Stimulated activated memory B cell treated with anti-CD40 and anti-IgM and Interleukin-4, amounts not matched to agents 10 μg/mL and 1 μg/mL and 100 μg/mL, for 72 hours (primary cell): Measurements from ENCODE around the gene EPB41.
"Not testable (repeated sequence)": the region's sequence is repeated elsewhere in the genome, so short reads cannot be mapped to it uniquely, and the experiment has no call there.

Experiments used
- ATAC-seq: fragments of 150-1000 bp; cut with Tn5 transposase; 2 replicates; pipeline ENCODE4 v1.10.0; 2021
- H3K27ac Mint-ChIP-seq: one replicate; pipeline ENCODE4 v1.8.0; 2022; ENCODE audit warnings: mild to moderate bottlenecking, mixed read lengths
- H3K27me3 Mint-ChIP-seq: one replicate; pipeline ENCODE4 v1.8.0; 2022; ENCODE audit warnings: mixed read lengths
- H3K36me3 Mint-ChIP-seq: one replicate; pipeline ENCODE4 v1.8.0; 2022; ENCODE audit warnings: mixed read lengths
- H3K4me1 Mint-ChIP-seq: one replicate; pipeline ENCODE4 v1.8.0; 2022; ENCODE audit warnings: mixed read lengths
- H3K4me3 Mint-ChIP-seq: one replicate; pipeline ENCODE4 v1.8.0; 2022; ENCODE audit warnings: mild to moderate bottlenecking, moderate library complexity, mixed read lengths
- H3K9me3 Mint-ChIP-seq: one replicate; pipeline ENCODE4 v1.8.0; 2022; ENCODE audit warnings: mixed read lengths

EPB41 gene

GRCh38 chr1:29062157-29062942 is 148.0 kb downstream of the EPB41 start:
- no peaks in the 10 kb centered on the region for H3K9me3 Mint-ChIP-seq
- peak; percentile 51 for ATAC-seq

DNA sequence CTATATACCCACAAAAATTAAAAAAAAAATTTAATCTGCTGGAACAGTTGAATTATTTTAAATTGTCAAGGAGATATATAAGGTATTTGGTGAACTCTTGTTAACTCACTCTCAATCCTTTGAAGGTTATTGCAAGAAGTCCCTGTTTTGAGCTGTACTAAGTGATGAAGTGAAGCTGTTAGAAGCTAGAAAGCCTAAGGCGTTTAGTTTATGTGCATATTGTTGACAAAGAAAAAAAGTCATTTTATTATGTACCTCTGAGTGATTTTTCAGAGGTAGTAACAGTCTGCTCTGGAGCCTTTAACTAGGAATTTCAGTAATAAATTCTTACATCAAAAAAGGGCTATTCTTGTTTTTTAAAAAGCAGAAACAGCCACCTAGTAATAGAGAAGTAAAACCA is 149.7 kb downstream of the EPB41 start:
- Mint-ChIP-seq H3K36me3 (peaks cover 17% of the 10 kb centered on the region), H3K4me3 (no peak overlapping the region), H3K4me1 (no peaks in the 10 kb centered on the region), H3K27ac (no peak overlapping the region), H3K27me3 (no peaks in the 10 kb centered on the region), H3K9me3 (no peaks in the 10 kb centered on the region)
- no peak for ATAC-seq

More at GRCh38 chr1:29062157-29062942, 148.0 kb downstream of the EPB41 start:
- Mint-ChIP-seq H3K36me3 (peaks cover 13% of the 10 kb centered on the region), H3K4me1 (no peaks in the 10 kb centered on the region), H3K27ac (peak overlapping the region; percentile 71), H3K27me3 (no peaks in the 10 kb centered on the region), H3K4me3 (no peak overlapping the region)

DNA sequence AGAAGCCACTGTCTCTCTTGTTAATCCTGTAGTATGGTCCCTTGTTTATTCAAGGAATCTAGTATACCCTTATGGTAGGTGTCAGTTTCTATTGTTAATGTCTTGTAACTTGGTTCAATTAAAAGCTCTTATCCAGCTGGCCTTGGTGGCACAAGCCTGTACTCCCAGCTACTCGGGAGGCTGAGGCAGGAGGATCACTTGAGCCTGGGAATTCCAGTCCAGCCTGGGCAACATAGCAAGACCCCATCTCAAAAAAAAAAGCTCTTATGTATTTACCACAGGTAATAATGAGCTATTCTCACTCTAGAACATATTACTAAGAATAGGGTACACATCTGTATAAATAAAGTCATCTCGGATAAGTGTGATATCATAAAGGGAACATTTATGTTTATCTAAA is 162.8 kb downstream of the EPB41 start:
- no peaks in the 10 kb centered on the region for H3K4me1 Mint-ChIP-seq
- no peak overlapping the region for H3K4me3 Mint-ChIP-seq
- H3K36me3 Mint-ChIP-seq: peaks cover 15% of the 10 kb centered on the region
- no peak overlapping the region for H3K27ac Mint-ChIP-seq
- H3K9me3 Mint-ChIP-seq: no peaks in the 10 kb centered on the region
- no peak for ATAC-seq
- no peaks in the 10 kb centered on the region for H3K27me3 Mint-ChIP-seq

DNA sequence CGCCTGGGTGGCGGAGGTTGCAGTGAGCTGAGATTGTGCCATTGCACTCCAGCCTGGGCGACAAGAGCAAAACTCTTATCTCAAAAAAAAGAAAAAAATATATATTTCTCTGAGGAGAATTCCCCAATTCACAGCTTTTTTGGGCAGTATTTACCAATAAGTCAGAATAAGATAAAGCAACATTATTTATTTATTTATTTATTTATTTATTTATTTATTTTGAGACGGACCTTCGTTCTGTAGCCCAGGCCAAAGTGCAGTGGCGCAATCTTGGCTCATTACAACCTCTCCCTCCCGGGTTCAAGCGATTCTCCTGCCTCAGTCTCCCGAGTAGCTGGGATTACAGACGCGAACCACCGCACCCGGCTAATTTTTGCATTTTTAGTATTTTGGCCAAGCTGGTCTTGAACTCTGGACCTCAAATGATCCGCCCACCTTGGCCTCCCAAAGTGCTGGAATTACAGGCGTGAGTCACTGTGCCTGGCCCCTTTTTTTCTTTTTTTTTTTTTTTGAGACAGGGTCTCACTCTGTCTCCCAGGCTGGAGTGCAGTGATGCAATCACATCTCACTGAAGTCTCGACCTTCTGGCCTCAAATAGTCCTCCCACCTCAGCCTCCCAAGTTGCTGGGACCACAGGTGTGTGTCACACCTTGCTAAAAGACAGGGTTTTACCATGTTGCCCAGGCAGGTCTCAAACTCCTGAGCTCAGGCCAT is 165.7 kb downstream of the EPB41 start:
- H3K9me3 Mint-ChIP-seq, ATAC-seq, H3K4me3 Mint-ChIP-seq, H3K4me1 Mint-ChIP-seq, H3K27ac Mint-ChIP-seq, H3K27me3 Mint-ChIP-seq: not testable (repeated sequence)
- H3K36me3 Mint-ChIP-seq: peaks cover 22% of the 10 kb centered on the region

DNA sequence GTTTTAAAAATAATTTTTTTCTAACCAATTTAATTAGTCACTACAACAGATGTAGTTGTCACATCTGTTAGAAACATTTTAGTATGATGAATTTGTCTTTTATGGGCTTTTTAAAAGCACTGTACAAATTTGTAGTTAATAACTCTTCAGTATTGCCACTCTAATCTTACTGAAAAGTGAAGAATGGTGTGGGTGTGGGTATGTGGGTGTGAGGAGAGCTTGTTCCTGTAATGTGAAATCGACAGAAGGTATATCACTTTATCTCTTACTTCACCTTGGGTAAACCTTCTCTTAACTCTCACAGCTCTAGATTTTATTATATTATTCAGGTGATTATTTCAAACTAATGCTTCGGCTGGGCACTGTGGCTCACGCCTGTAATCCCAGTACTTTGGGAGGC is 166.8 kb downstream of the EPB41 start:
- no peak for ATAC-seq
- no peaks in the 10 kb centered on the region for H3K27me3 Mint-ChIP-seq
- H3K4me1 Mint-ChIP-seq: no peaks in the 10 kb centered on the region
- no peaks in the 10 kb centered on the region for H3K9me3 Mint-ChIP-seq
- H3K27ac Mint-ChIP-seq: no peak overlapping the region
- no peak overlapping the region for H3K4me3 Mint-ChIP-seq
- peaks cover 17% of the 10 kb centered on the region for H3K36me3 Mint-ChIP-seq

GRCh38 chr1:29082519-29082918 is 168.2 kb downstream of the EPB41 start:
- no peak overlapping the region for H3K27ac Mint-ChIP-seq
- no peaks in the 10 kb centered on the region for H3K27me3 Mint-ChIP-seq
- H3K4me1 Mint-ChIP-seq: no peaks in the 10 kb centered on the region
- H3K36me3 Mint-ChIP-seq: peaks cover 13% of the 10 kb centered on the region
- H3K9me3 Mint-ChIP-seq: no peaks in the 10 kb centered on the region
- ATAC-seq: no peak
- H3K4me3 Mint-ChIP-seq: no peak overlapping the region

GRCh38 chr1:29083317-29084195 is 169.2 kb downstream of the EPB41 start:
- ATAC-seq: no peak
- Mint-ChIP-seq H3K4me1 (no peaks in the 10 kb centered on the region), H3K4me3 (no peak overlapping the region), H3K36me3 (peaks cover 13% of the 10 kb centered on the region), H3K27me3 (no peaks in the 10 kb centered on the region), H3K27ac (no peak overlapping the region), H3K9me3 (no peaks in the 10 kb centered on the region)

GRCh38 chr1:29084196-29084521 is 169.8 kb downstream of the EPB41 start:
- Mint-ChIP-seq H3K27ac (no peak overlapping the region), H3K36me3 (peaks cover 13% of the 10 kb centered on the region), H3K4me3 (no peak overlapping the region), H3K9me3 (no peaks in the 10 kb centered on the region), H3K27me3 (no peaks in the 10 kb centered on the region), H3K4me1 (no peaks in the 10 kb centered on the region)
- no peak for ATAC-seq

DNA sequence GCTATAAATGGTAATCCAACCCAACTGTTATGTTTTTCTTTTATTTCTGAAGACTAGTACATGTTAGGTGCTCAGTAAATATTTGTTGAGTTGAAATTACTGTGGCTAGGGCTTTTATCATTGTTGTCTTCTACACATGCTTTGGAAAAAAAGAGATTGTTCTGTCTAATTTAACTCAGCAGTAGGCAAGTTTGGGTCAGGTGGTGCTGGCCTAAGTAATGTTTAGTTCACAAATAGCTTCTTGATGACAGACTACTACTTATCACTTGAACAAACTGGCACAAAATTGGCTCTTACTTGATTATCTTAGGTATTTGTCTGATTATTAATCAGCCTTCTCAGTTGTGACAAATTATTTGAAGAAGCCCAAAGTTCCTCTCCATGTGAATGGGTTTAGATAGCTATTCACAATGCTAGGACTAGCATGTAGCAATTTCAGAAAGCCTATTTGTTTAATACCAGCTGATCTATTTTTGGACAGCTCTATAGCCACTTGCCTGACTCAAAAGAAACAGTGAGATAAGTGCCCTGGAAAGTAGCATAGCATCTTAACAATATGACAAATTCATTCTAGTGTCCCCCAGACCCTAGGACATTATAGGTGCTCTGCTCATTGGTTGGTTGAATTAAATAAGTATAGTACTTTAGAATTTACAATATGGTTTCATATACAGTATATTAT is 176.7 kb downstream of the EPB41 start:
- Mint-ChIP-seq H3K4me3 (no peak overlapping the region), H3K9me3 (peaks cover 2% of the 10 kb centered on the region), H3K4me1 (no peaks in the 10 kb centered on the region), H3K27ac (no peak overlapping the region), H3K27me3 (no peaks in the 10 kb centered on the region), H3K36me3 (peaks cover 49% of the 10 kb centered on the region)
- ATAC-seq: no peak

GRCh38 chr1:29092704-29093103 is 178.3 kb downstream of the EPB41 start:
- H3K4me1 Mint-ChIP-seq, H3K27ac Mint-ChIP-seq, H3K27me3 Mint-ChIP-seq, H3K9me3 Mint-ChIP-seq, H3K4me3 Mint-ChIP-seq, ATAC-seq: not testable (repeated sequence)
- H3K36me3 Mint-ChIP-seq: peaks cover 62% of the 10 kb centered on the region

DNA sequence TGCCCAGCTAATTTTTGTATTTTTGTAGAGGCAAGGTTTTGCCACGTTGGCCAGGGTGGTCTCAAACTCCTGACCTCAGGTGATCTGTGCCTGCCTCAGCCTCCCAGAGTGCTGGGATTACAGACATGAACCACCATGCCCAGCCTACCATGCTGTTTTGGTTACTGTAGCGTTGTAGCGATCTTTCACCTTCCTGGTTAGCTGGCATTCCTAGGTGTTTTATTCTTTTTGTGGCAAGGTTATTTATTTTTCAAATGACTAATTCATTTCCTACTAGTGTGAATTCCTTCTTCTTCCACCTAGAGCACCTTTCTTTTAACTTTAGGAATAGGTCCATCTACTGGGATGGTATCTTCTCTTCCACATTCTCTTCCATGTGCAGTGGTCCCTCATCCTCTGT is 180.1 kb downstream of the EPB41 start:
- no peak for ATAC-seq
- peaks cover 63% of the 10 kb centered on the region for H3K36me3 Mint-ChIP-seq

GRCh38 chr1:29094954-29095353 is 180.6 kb downstream of the EPB41 start:
- no peak overlapping the region for H3K4me3 Mint-ChIP-seq
- no peak for ATAC-seq
- peaks cover 2% of the 10 kb centered on the region for H3K9me3 Mint-ChIP-seq
- H3K4me1 Mint-ChIP-seq: no peaks in the 10 kb centered on the region
- H3K27ac Mint-ChIP-seq: no peak overlapping the region
- H3K36me3 Mint-ChIP-seq: peaks cover 63% of the 10 kb centered on the region
- H3K27me3 Mint-ChIP-seq: no peaks in the 10 kb centered on the region

More for the DNA sequence above, 180.1 kb downstream of the EPB41 start:
- Mint-ChIP-seq H3K9me3 (peaks cover 2% of the 10 kb centered on the region), H3K27ac (no peak overlapping the region), H3K27me3 (no peaks in the 10 kb centered on the region), H3K4me3 (no peak overlapping the region), H3K4me1 (no peaks in the 10 kb centered on the region)

GRCh38 chr1:29096231-29096886 is 182.0 kb downstream of the EPB41 start:
- H3K27me3 Mint-ChIP-seq: no peaks in the 10 kb centered on the region
- H3K36me3 Mint-ChIP-seq: peaks cover 65% of the 10 kb centered on the region
- peaks cover 2% of the 10 kb centered on the region for H3K9me3 Mint-ChIP-seq
- no peaks in the 10 kb centered on the region for H3K4me1 Mint-ChIP-seq
- no peak for ATAC-seq
- no peak overlapping the region for H3K4me3 Mint-ChIP-seq
- no peak overlapping the region for H3K27ac Mint-ChIP-seq

GRCh38 chr1:29099286-29099685 is 184.9 kb downstream of the EPB41 start:
- Mint-ChIP-seq H3K4me1 (no peaks in the 10 kb centered on the region), H3K36me3 (peaks cover 50% of the 10 kb centered on the region), H3K27ac (no peak overlapping the region), H3K9me3 (no peaks in the 10 kb centered on the region), H3K27me3 (no peaks in the 10 kb centered on the region), H3K4me3 (no peak overlapping the region)
- no peak for ATAC-seq
